VCaP (cell line): ENCODE results near the gene ZNF808.

Experiments used
- H3K27ac ChIP-seq: fragments of 450-650 bp; 2 replicates; pipeline ENCODE4 v1.5.1; 2017
- CTCF ChIP-seq: fragments of 450-650 bp; conservative IDR thresholded peaks from 2 replicates; pipeline ENCODE4 v1.5.1; 2017; ENCODE audit warnings: mild to moderate bottlenecking, moderate library complexity

ZNF808 gene

GRCh38 chr19:52600639-52601024 is 73.2 kb downstream of the ZNF808 start:
- no peak for TF ChIP-seq CTCF
- H3K27ac ChIP-seq, result peak overlapping the region; percentile 72

GRCh38 chr19:52601025-52601973 is 73.8 kb downstream of the ZNF808 start:
- TF ChIP-seq CTCF, result peak; percentile 48
- peak overlapping the region; percentile 72 for H3K27ac ChIP-seq

- TF ChIP-seq CTCF, result 0 out of 2 replicates have a peak, but pooled peaks have one; percentile 19
- H3K27ac ChIP-seq, result peak overlapping the region; percentile 72
Observed at GRCh38 chr19:52601974-52602366, 74.5 kb downstream of the ZNF808 start.

GRCh38 chr19:52602941-52603340 is 75.5 kb downstream of the ZNF808 start:
- H3K27ac ChIP-seq, result no peak overlapping the region
- TF ChIP-seq CTCF, result no peak

GRCh38 chr19:52603558-52604207 is 76.2 kb downstream of the ZNF808 start:
- no peak for TF ChIP-seq CTCF
- no peak overlapping the region for H3K27ac ChIP-seq
